T-helper 22 cell (primary cell): ENCODE data around the gene VSIG8.

Experiments used
- DNase-seq: peaks from one replicate; pipeline ENCODE4 v3.0.0-alpha.2; 2020; ENCODE audit warnings: low read depth

The VSIG8 gene

DNA sequence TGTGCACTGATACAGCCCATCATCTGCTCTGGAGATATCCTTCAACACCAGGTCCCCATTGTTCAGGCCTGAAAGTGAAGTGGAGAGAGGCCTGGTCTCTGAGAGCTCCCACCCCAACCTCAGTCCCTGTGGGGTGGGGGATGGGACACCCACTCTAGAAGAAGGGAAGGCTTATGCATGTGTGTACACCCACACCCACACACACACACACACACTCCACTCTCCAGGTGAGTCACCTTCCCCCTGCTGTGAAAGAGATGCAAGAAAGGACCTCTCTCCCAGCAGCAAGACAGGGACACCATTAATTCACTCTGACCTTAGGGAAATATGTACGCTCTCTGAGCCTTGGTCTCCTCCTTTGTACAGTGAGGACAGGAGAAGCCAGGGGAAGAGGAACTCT lies 5.9 kb downstream of the VSIG8 start:
- no peak for DNase-seq

DNA sequence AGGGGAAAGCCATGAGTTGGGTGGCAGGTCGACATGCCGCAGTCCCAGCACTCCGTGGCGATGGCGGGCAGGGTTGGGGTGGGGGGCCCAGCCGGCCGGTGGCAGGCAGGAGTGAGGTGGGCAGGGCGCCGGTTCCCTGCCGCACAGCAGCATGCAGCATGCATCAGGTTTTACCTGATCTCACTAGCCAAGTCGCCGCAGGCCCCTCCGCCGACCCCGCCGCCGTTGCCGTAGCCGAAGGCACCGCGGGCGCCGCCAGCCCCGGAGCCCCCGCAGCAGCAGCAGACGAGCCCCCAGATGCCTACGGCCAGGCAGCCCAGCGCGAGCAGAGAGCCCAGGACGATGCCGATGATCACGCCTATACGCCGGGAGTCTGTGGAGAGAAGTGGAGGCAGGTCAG lies 6.7 kb downstream of the VSIG8 start:
- no peak for DNase-seq

DNA sequence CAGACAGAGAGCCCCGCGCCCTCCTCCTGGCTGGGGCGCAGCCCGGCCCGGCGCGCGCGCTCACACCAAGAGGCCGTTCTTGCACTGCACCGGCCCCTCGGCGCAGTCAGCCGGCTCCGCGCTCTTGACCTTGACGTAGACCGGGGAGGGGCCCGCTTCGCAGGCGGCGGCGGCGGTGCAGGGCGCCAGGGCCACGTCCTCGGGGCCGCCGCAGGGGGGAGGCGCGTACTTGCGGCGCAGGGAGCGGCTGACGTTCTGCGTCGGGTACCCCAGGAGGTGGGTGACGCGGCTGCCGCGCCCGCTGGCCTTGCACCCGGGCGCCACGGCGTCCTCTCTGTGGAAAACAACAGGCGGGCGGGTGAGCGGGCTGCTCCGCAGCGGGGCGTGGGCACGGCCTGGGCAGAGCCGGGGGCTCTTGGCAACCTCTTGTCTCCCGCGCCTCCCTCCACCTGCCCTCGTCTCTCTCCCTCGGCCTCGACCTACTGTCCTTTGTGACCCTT lies 7.7 kb downstream of the VSIG8 start:
- DNase-seq: peak; percentile 43

DNA sequence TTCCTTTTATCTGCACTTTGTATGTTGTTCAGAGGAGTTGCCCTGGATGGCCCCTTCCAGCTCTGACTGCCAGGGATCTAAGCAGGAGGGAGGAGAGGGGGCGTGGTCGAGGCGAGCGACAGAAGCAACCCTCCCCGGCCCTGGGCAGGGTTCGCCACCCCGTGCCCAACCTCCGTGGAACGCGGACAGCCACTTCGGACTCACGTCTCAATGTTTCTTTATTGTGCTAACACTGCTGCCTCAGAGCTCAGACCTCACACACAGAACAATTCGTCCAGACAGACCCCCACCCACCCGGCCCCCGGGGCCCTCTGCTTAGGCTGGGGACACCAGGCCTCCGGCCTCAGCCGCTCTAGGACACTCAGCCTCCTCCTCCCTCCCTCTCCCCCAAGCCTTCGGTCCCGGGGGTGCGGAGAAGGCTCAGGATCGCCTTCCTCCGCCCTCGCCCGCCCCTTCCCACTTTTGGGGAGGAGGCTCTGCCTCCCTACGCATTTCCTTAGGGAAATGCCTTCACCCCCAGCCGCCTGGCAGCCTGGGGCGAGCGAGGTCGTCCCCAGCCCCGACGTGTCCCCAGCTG lies 8.3 kb downstream of the VSIG8 start:
- DNase-seq: no peak

DNA sequence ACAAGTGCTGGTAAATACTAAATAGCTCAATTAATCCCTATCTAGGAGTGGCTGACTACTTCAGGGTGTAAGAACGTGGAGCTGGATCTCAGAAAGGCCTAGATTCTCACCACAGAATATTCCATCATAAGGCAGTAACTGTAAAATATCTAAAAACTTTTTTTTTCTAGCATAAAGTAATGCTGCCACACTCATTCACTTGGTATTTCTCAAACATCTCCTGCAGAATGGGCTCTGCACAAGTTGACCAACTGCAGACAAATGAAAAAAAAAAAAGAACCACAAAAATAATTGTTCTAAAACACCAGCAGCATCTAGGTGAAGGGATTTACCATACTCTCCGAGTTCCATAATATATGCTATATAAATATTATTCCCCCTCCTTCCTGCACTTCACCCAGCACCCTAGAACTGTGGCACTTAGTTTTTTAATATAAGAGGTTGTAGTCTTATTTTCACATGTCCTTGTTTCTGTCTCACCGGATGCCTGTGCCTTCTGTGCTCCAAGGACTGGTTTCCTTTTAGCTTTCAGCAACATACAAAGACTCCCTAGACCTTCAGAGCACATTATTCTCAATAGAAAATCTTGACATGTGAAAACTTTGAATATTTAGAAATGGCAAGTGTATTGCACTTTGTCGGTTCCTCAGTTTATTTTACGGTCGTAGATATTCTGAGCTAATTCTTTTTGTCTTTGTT lies 8.9 kb downstream of the VSIG8 start:
- no peak for DNase-seq

DNA sequence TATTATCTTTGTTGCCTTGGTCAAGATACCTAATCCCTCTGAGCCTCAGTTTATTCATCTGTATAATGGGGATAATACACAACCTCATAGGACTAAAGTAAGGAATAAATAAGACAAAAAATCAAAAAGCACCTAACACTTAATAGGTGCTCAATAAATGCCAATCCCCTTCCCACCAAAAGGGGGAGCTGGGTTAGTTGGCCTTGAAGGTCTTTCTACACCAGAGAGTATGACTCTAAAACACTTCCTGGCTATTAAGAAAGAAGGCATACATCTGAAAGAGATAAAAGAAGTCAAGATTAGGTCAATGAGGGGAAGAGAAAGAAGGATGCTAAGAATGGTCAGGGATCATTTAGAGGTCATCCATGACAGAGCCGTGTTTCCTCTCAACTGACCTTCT lies 11.1 kb downstream of the VSIG8 start:
- DNase-seq: no peak

DNA sequence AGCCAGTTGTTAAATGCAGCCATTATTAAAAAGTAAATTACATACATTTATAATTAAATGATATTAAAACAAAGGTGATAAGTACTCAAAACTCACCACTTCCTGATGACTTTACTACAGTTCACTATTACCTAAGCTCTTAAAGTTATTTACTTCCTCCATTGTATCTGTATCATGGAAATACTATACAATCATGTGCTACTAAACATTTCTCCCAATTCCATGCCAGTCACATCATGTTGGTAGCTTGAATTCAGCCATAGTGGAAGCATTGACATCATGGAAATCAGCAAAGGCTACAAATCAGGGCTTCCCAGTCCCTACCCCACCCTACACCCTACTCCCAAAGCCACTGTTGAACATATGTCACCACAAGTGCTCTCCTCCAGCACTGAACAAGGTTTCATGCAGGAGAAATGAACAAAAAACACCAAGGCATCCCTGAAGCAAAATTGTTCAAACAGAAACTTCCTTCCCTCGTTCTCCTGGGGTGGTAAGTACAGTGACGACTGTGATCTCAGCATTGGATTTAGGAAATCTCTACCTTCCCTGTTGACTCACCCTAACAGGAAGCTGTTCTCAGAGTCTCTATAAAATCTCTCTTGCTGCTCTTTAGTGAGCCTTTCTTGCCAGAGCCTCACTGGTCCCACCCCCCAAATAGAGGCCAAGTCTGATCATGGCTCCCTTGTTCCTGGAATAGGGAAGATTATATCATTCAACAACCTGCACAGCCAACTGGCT lies 12.7 kb downstream of the VSIG8 start:
- DNase-seq: no peak

DNA sequence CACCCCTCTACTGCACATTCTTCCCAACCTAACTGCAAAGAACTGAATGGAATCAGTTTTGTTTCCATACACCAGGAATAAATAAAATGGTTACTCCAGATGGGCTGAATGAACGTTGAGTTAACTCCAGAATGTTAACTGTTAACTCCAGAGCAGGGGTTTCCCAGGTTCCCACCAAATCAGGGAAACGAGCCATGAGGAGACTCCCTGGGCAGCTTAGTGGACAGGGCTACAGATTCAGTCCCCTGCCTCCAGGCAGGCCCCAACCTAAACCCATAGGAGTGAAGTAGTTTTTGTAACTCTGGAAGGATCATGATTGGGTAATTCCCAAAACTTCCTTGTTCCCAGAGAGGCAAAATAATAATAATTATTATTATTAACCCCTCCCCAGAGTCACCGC lies 14.1 kb downstream of the VSIG8 start:
- no peak for DNase-seq

DNA sequence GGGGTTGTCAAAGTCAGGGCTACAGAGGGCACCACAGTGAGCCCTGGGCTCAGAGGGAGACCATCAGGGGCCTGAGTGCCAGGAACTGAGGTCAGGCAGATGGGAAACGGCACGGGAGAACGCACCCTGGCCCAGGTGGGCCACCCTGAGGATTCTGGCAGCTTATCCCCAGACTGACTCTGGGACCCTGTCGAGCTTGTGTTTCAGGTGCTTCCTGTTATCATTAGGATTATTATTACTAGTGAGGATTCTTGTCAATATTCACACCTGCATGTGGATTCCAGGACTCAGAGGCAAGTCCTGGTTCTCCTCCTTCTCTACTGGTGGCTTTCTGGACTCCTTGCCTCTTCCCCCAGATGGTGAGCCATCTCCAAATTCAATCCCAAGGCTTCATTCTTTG lies 15.2 kb downstream of the VSIG8 start:
- no peak for DNase-seq

DNA sequence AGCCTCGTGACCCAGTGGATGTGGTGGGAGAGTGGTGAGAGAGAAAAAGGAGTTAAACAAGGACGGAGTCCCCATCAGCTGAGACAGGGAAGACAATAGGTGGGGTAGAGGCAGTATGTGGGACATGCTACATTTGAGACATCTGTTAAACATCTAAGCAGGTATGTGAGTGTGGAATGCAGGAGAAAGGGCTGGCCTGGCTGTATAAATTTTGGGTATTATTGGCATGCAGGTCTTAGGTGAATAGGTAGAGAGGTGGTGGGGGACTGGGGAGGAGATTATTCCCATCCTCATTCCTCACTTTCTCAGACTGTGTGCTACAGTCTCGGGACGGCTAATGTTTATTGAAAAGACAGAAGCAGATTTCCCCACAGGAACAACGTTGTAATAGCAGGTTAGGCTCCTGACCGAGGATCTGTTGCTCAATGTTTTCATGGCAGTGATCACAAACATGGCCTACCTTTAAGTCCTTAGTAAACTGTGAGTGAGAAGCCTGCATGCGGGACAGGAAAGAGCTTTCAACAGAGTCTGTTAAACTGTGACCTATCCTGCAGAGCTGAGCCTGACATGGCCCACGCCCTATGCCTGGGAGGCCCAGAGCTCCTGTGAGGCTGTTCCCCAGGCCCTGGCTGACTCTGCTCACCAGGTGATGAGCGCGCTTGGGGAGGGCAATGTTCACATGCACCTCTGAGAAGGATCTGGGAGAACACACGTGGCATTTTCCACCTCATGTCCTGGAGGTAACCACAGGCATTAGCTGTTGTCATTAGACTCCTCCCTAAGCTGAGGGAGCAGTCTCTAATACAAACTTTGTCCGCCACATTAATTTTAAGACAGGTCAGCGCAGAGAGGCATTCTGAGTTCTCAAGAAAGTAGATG lies 16.5 kb downstream of the VSIG8 start:
- no peak for DNase-seq

DNA sequence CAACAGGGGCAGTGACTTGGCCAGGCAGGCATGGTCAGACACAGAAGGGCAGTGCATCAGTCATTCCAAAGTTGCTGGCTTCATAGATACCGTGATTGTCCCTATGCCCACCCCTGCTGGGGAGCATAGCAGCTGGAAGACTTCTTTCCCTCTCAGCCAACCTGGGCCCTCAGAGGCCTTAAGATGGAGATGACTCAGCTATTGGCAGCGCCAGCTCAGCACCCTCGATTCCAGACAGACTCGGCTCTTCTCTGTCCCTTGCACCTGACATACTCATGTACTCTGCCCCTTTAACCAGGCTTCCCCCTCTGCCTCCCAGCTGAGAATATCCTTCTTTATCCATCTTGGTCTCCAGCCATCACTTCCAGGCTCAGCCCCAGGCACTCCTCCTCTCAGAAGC lies 19.0 kb downstream of the VSIG8 start:
- DNase-seq: no peak

DNA sequence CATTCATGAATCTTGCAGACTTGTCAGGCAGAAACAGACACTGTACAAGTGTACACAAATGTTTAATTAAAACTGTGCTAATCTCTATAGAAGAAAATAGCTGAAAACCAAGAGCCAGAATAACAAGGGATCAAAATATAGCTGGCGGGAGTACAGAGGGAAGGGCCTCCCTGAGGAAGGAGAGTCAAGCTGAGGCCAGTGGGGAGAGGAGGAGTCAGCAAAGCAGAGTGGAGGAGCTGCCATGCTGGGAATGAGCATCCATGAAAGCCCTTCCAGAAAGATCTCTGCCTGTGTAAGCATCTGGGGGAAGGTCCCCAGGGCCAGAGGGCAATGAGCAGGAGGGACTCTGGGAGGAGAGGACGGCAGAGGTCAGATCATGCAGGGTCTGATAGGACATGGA lies 20.7 kb downstream of the VSIG8 start:
- DNase-seq: no peak

DNA sequence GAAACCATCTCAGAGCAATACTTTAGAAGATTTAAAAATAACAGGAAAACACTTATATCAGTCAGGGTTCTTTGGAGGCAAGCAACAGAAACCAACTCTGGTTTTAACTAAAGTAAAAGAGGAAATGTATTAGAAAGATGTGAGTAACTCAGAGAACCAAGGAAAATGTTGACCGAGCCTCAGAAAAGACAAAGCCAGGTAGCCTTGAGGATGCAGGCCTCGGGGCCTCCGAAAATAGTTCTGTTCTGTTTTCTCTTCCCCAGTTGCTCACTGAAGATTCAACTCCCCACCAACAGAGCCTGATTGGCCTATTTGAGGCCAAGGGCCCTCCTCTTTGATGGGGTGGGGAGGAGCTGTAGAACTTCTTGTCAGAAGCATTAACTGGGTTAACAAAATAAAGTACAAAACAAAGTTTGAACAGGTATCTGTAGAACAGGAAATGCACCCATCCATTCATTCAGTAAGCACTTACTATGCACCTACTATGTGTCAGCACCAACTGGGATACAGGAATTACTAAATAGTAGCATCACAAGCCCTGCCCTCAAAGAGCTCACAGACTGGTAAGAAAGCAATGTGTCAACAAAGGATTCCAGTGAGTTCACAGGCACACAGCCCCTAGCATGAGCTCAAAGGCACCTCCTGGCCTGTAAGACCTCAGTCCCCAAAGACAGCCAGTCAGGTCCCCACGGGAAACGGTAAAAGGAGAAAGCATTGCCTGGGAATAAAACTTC lies 23.2 kb downstream of the VSIG8 start:
- no peak for DNase-seq

DNA sequence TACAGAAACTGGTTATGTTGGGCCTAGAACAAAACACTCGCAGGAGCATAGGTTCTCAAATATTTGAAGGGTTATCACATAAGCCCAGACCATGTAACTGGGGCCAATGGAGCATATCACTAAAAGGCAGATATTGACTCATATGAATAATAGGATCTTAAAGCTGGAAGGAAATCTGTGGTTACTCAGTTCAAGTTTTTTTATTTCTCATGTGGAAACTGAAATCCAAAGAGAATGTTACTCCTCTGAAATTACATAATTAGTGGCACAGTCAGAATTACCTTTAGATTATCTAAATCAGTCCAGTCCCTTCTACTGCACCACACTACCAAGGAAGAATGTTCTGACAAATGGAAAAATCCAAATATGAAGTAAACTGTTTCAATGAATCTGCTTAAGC lies 23.7 kb downstream of the VSIG8 start:
- DNase-seq: no peak

DNA sequence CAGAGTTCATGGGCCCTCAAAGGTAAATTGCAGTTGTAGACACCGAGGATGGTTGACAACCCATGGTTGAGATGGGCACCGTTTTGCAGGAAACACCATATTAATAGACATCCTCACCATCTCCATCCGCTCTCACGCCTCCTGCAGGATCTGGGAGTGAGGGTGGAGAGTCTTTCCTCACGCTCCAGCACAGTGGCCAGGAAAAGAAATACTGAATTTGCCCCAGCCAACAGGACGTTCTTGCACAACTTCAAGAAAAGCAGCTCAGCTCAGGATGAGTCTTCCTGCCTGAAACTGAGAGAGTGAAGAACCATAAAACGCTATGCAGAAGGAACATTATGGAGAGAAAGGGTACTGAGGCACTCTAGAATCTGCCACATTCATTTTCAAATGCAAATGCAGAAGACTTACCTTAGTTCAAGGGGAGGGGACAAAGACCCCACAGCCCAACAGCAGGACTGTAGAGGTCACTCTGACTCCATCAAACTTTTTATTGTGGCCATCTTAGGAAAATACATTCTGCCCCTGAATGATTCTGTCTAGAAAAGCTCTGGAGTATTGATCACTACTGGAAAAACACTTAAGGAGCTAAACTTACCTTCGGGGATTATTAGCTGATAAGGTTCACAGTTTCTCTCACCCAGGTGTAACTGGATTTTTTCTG lies 26.5 kb downstream of the VSIG8 start:
- no peak for DNase-seq

DNA sequence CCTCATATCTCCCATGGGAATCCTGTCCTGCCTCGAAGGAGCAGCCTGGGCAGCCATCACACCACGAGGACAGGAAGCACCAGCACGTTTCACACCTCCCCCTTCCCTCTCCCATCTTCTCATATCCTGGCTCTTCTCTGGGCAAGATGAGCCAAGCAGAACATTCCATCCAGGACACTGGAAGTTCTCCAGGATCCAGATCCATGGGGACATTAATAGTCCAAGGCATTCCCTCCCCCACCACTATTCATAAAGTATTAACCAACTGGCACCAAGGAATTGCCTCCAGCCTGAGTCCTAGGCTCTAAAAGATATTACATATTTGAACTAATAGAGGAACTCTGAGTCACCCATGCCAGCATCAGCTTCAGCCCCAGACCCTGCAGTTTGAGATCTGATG lies 27.1 kb downstream of the VSIG8 start:
- no peak for DNase-seq

DNA sequence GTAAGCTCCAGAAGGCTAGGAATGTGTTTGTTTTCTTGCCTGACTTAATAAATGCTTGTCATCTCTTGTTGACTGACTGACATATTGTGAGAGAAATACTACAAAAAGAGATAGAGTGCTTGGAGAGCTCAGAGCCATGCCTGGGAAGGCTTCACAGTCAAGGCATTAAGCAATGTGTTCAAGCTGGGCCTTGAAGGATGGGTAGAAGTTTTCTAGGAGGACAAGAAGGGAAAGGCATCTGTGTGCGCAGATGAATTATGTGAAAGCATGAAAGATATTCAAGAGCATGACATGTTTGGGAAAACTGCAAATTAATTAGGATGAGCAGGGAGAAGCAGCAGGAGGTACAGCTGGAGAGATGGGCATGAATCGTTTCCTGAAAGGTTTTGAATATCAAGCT lies 30.1 kb downstream of the VSIG8 start:
- DNase-seq: no peak

DNA sequence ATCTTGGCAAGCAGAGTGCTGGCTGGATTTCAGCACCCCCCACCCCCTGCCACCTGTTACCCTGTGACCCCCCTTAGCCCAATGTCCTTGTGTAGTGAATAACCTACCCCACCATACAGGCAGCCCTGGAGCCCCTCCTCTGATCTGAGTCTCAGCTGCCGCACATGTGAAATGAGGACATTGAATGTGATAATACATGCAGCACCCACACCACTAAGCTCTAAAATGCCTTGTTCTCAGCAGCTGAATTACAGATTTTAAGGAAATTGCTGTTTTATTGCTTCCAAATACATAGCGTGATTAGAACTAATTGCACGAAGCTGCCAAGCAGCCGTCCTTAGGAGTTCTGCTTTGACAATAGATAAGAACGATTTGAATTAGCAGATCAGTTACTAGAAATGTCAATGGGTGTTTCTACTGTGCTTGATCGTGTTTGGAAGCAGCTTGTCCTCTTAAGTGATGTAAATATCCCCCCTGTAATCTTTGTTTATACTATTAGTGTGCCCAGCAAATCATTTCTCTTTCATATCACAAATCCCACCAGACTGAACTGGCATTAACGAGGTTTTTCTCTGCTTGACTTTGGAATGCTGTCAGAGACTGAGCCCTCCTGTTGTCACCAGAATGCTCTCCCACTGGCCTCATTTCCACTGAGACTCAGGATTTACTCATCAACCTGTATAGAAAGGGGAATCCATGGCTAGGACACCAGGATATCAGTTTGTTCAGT lies 30.9 kb downstream of the VSIG8 start:
- no peak for DNase-seq

DNA sequence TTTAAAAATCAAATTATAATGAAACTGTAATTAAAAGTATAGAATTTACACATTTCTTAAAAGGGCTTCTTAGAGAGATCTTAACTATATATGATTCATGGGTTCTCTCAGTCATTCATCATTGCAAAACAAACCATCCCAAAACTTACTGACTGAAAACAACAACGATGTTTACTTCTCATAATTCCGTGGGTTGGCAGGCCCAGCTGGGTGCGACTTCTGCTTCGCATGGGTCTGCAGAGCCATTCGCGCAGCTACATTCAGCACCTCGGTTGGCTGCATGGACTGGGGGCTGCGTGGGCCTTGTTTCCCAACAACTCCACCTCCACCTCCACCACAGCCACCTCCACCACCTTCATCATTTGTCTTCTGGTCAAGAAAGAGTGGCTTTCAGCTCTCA lies 31.7 kb downstream of the VSIG8 start:
- no peak for DNase-seq

DNA sequence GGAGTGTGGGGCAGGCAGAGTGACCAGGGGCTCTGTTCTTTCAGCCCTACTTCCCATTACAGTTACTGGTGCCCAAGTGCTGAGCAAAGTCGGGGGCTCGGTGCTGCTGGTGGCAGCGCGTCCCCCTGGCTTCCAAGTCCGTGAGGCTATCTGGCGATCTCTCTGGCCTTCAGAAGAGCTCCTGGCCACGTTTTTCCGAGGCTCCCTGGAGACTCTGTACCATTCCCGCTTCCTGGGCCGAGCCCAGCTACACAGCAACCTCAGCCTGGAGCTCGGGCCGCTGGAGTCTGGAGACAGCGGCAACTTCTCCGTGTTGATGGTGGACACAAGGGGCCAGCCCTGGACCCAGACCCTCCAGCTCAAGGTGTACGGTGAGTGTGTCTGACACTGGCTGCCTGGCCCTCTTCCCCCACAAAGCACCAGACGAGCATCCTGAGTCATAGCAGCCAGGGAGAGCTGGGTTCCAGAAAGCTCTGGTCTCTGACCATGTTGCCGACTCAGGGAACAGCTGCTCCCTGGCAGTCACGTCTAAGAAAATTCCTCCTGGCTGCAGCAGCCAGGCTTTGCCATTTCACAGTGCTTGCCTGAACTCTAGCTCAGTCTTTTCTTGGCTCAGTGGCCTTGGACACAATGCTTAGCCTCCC lies 32.5 kb downstream of the VSIG8 start:
- DNase-seq: no peak
